HCT116 (cell line): ENCODE measurements around the gene UBE2E2. TPM values are rescaled to one million over a fixed set of nuclear protein-coding genes. Genes with fewer than 3 reads are reported as not detected.

Experiments used
- ATAC-seq: fragments of 200-7000 bp; cut with Tn5 transposase; 2 replicates; pipeline ENCODE4 v1.9.1; 2020; ENCODE audit warnings: mild to moderate bottlenecking, moderate library complexity
- BruUV-seq: library from RNA; stranded (reverse); fragments of 400-500 nt; replicated peaks from 2 replicates; lab custom pipeline; 2021; lab: Mats Ljungman, UMichigan
- CTCF ChIA-PET: fragments of 300-600 bp; sonication (Branson Sonifier 250); formaldehyde crosslinking; loops from one replicate; lab custom pipeline; 2021; ENCODE audit warnings: antibody characterized with exemption; lab: Charles Lee
- POLR2A ChIA-PET: fragments of 300-600, 350-600 bp; sonication (Branson Sonifier 250); formaldehyde crosslinking; loops from one replicate; lab custom pipeline; 2021; ENCODE audit warnings: antibody characterized with exemption; lab: Charles Lee
- RAD21 ChIA-PET, 2 experiments: fragments of 300-600 bp; sonication (Branson Sonifier 250); formaldehyde crosslinking; loops; one replicate each; lab custom pipeline; 2023; ENCODE audit warnings: low total read pairs in 2 of 2; ENCODE audit not compliant: uncharacterized antibody in 2 of 2, unreplicated experiment in 2 of 2, low non-redundant PET in 1 of 2; lab: Charles Lee
- DNase-seq: peaks from one replicate; pipeline ENCODE4 v3.0.0-alpha.2; 2010; ENCODE audit warnings: low read depth, low spot score
- H2AFZ ChIP-seq: fragments of 200-600 bp; shearing (Covaris generic), sonication (generic); 2 replicates; pipeline ENCODE4 v1.6.1; 2017; ENCODE audit warnings: low read depth, mixed run types, mixed read lengths, antibody characterized with exemption, low read length; ENCODE audit not compliant: poor library complexity, severe bottlenecking
- H3K27ac ChIP-seq: 2 replicates; pipeline ENCODE4 v1.5.1; 2012; ENCODE audit warnings: low read depth, low read length
- H3K27me3 ChIP-seq: fragments of 200-600 bp; sonication (generic); 2 replicates; pipeline ENCODE4 v1.6.1; 2016; ENCODE audit warnings: mixed run types, low read length, mixed read lengths; ENCODE audit not compliant: insufficient read depth
- H3K36me3 ChIP-seq, 2 experiments: fragments of 200-500 bp in 1 of 2; fragments of 200-600 bp in 1 of 2; sonication (Bioruptor generic) in 1 of 2; sonication (generic) in 1 of 2; 2 replicates each; pipeline versions ENCODE4 v1.5.1 to v1.6.1; 2014 to 2016; ENCODE audit warnings: low read length in 2 of 2, inconsistent platforms in 1 of 2, mixed read lengths in 1 of 2, mixed run types in 1 of 2; ENCODE audit not compliant: insufficient read depth in 2 of 2, control insufficient read depth in 1 of 2
- H3K4me1 ChIP-seq, 2 experiments: fragments of 200-600 bp in 1 of 2; sonication (generic) in 1 of 2; 2 replicates each; pipeline versions ENCODE4 v1.5.1 to v1.6.1; 2012 to 2017; ENCODE audit warnings: low read length in 2 of 2, inconsistent platforms in 1 of 2, mild to moderate bottlenecking in 1 of 2, mixed read lengths in 1 of 2, mixed run types in 1 of 2, moderate library complexity in 1 of 2; ENCODE audit not compliant: insufficient read depth in 2 of 2, control insufficient read depth in 1 of 2
- H3K4me2 ChIP-seq: fragments of 200-600 bp; sonication (generic); 2 replicates; pipeline ENCODE4 v1.6.1; 2017; ENCODE audit warnings: mixed run types, low read length, mixed read lengths
- H3K4me3 ChIP-seq, 2 experiments: fragments of 200-600 bp in 1 of 2; sonication (generic) in 1 of 2; replicated peaks in 1 of 2; 2 replicates each; pipeline ENCODE4 v1.5.1; 2011 to 2016; ENCODE audit warnings: low read length in 2 of 2, control low read depth in 1 of 2, low read depth in 1 of 2, mild to moderate bottlenecking in 1 of 2, mixed read lengths in 1 of 2, mixed run types in 1 of 2
- H3K79me2 ChIP-seq: fragments of 200-600 bp; sonication (generic); 2 replicates; pipeline ENCODE4 v1.6.1; 2017; ENCODE audit warnings: mild to moderate bottlenecking, mixed run types, low read length, moderate library complexity, mixed read lengths; ENCODE audit not compliant: insufficient read depth
- H3K9ac ChIP-seq: fragments of 200-600 bp; sonication (generic); 2 replicates; pipeline ENCODE4 v1.6.1; 2016; ENCODE audit warnings: low read length, mixed read lengths
- H3K9me2 ChIP-seq: fragments of 200-600 bp; sonication (generic), shearing (Covaris generic); 2 replicates; pipeline ENCODE4 v1.6.1; 2017; ENCODE audit warnings: mixed run types, mild to moderate bottlenecking, moderate library complexity; ENCODE audit not compliant: insufficient read depth
- H3K9me3 ChIP-seq, 2 experiments: fragments of 200-500 bp in 1 of 2; fragments of 200-600 bp in 1 of 2; sonication (Bioruptor generic) in 1 of 2; sonication (generic) in 1 of 2; 2 replicates each; pipeline ENCODE4 v1.6.1; 2014 to 2017; ENCODE audit warnings: low read length in 2 of 2, mixed read lengths in 2 of 2, inconsistent platforms in 1 of 2, low read depth in 1 of 2, mild to moderate bottlenecking in 1 of 2, mixed run types in 1 of 2, moderate library complexity in 1 of 2; ENCODE audit not compliant: control insufficient read depth in 1 of 2, insufficient read depth in 1 of 2
- H4K20me1 ChIP-seq: fragments of 200-600 bp; sonication (generic), shearing (Covaris generic); 2 replicates; pipeline ENCODE4 v1.6.1; 2017; ENCODE audit warnings: mixed run types, mild to moderate bottlenecking, moderate library complexity; ENCODE audit not compliant: insufficient read depth
- CBX3 ChIP-seq: IDR thresholded peaks from 2 replicates; pipeline ENCODE4 v1.6.1; 2012; ENCODE audit warnings: low read depth
- EZH2phosphoT487 ChIP-seq: fragments of 200-600 bp; IDR thresholded peaks from 2 replicates; pipeline ENCODE4 v1.6.1; 2018; ENCODE audit warnings: antibody characterized with exemption, borderline replicate concordance
- FOSL1 ChIP-seq: IDR thresholded peaks from 2 replicates; pipeline ENCODE4 v1.6.1; 2012; ENCODE audit warnings: low read depth
- JUND ChIP-seq: IDR thresholded peaks from 2 replicates; pipeline ENCODE4 v1.6.1; 2012
- POLR2A ChIP-seq: IDR thresholded peaks from 2 replicates; pipeline ENCODE4 v1.7.0; 2011; ENCODE audit warnings: borderline replicate concordance; ENCODE audit not compliant: insufficient read depth, insufficient read length; ENCODE audit errors: extremely low read depth
- POLR2AphosphoS5 ChIP-seq: IDR thresholded peaks from 2 replicates; pipeline ENCODE4 v1.6.1; 2011; ENCODE audit warnings: mild to moderate bottlenecking, low read depth, low read length, moderate library complexity
- RAD21 ChIP-seq: IDR thresholded peaks from 2 replicates; pipeline ENCODE4 v1.6.1; 2012; ENCODE audit warnings: low read depth, mild to moderate bottlenecking
- SIN3A ChIP-seq: IDR thresholded peaks from 2 replicates; pipeline ENCODE4 v1.6.1; 2012; ENCODE audit warnings: low read depth
- SP1 ChIP-seq: IDR thresholded peaks from 2 replicates; pipeline ENCODE4 v1.6.1; 2012; ENCODE audit warnings: low read depth
- SRF ChIP-seq: IDR thresholded peaks from 2 replicates; pipeline ENCODE4 v1.6.1; 2012; ENCODE audit warnings: low read depth
- TCF7L2 ChIP-seq: IDR thresholded peaks from 2 replicates; pipeline ENCODE4 v1.7.0; 2011; ENCODE audit warnings: borderline replicate concordance, inconsistent platforms; ENCODE audit not compliant: insufficient read depth, insufficient read length; ENCODE audit errors: extremely low read depth
- YY1 ChIP-seq: IDR thresholded peaks from 2 replicates; pipeline ENCODE4 v1.6.1; 2011; ENCODE audit warnings: low read length, low read depth, moderate library complexity, mild to moderate bottlenecking; ENCODE audit not compliant: insufficient replicate concordance; ENCODE audit errors: extremely low read depth
- intact Hi-C: fragments of 100-400 bp; cut with micrococcal nuclease; formaldehyde crosslinking; loops from 2 replicates; pipeline ENCODE4 v1.10.0; 2022
- total RNA-seq: library from RNA; stranded (reverse); gene quantifications from one replicate; pipeline ENCODE4 v1.2.1, GENCODE V29; 2021; ENCODE audit not compliant: unreplicated experiment
- TF ChIP-seq, protein P1 (sequence below): IDR thresholded peaks from 2 replicates; pipeline ENCODE4 v1.6.1; 2012
- TF ChIP-seq, protein P2 (sequence below): IDR thresholded peaks from 2 replicates; pipeline ENCODE4 v1.6.1; 2012

The UBE2E2 gene
- total RNA-seq, 1 experiment from 2014 or later: 21.4 TPM

DNA sequence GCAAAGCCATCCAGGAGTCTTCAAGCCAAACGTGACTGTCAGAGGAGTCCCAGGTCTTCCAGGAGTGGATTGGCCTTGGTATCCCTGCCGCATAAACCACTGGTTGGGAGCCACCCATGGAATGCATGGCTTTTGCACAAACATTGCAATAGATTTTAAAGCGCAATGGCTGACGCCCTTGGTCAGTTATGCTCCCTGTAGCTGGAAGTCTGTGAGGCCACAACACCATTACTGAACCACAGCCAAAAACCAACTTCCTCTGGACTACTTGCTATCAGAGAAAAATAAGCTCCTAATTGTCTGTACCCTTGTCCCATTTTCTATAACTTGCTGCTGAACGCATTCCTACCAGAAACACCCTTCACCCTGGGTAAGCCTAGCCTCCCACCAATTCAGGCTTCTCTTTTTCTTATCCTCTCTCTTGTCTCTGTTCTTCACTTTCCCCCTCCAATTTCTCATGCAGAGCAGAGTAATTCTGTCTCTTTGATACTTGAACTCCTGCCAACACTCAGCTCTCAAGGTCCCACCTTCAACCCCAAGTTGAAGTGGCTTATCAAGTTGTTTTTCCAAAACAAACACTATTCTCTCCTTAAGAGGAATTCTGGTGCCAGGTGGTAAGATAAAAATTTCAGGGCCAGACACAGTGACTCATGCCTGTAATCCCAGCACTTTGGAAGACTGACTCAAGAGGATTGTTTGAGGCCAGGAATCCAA lies 426.2 kb downstream of the UBE2E2 start:
- Histone ChIP-seq H3K4me2 (peak overlapping the region; percentile 42), H2AFZ (no peak overlapping the region), H3K27me3 (no peaks in the 10 kb centered on the region), H3K4me1 (peaks cover 15 to 16% of the 10 kb centered on the region in 2 experiments), H3K9me2 (no peaks in the 10 kb centered on the region), H4K20me1 (no peaks in the 10 kb centered on the region), H3K9me3 (no peaks in the 10 kb centered on the region), H3K9ac (no peak overlapping the region)
- POLR2A ChIA-PET: no interaction called here
- TF ChIP-seq SP1: peak; percentile 44; the same call in 1 of the 2 replicates
- TF ChIP-seq, protein P1, sequence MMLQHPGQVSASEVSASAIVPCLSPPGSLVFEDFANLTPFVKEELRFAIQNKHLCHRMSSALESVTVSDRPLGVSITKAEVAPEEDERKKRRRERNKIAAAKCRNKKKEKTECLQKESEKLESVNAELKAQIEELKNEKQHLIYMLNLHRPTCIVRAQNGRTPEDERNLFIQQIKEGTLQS: no peak
- no peak for TF ChIP-seq POLR2AphosphoS5
- no peak for TF ChIP-seq EZH2phosphoT487
- no peak for TF ChIP-seq SIN3A
- TF ChIP-seq, protein P2, sequence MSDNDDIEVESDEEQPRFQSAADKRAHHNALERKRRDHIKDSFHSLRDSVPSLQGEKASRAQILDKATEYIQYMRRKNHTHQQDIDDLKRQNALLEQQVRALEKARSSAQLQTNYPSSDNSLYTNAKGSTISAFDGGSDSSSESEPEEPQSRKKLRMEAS: no peak
- peak; percentile 32 for TF ChIP-seq JUND
- TF ChIP-seq FOSL1: peak; percentile 51; the same call in 1 of the 2 replicates
- no peak for TF ChIP-seq POLR2A
- TF ChIP-seq SRF: 0 out of 2 replicates have a peak, but pooled peaks have one; percentile 40
- TF ChIP-seq TCF7L2: peak; percentile 15
- no peak for TF ChIP-seq CBX3
- no peak for TF ChIP-seq RAD21
- no peak for TF ChIP-seq YY1
- TF ChIP-seq, all 23 proteins: peak for 5
- DNase-seq (no peak), ATAC-seq (peak; percentile 64)
- Histone ChIP-seq H3K36me3 (no peaks in the 10 kb centered on the region), H3K27ac (no peak overlapping the region), H3K4me3 (no peak overlapping the region), H3K79me2 (no peaks in the 10 kb centered on the region)
- RAD21 ChIA-PET: no interaction called here
- intact Hi-C loops: no loop called here
- CTCF ChIA-PET: no interaction called here
- BruUV-seq: no TSS peak
